Neural cell (in vitro differentiated cells): ENCODE data around the gene FAM13B. TPM values are rescaled to one million over a fixed set of nuclear protein-coding genes. Genes with fewer than 3 reads are reported as not detected.
"Not testable (repeated sequence)": the region's sequence is repeated elsewhere in the genome, so short reads cannot be mapped to it uniquely, and the experiment has no call there.

Experiments used
- H2AFZ ChIP-seq: fragments of 200-600, 300-800 bp; sonication (generic), shearing (Covaris generic); 2 replicates; pipeline ENCODE4 v1.6.0; 2014; ENCODE audit warnings: low read depth, mild to moderate bottlenecking, antibody characterized with exemption, low read length, moderate library complexity
- H3F3A ChIP-seq: fragments of 200-600 bp; shearing (Covaris generic); 2 replicates; pipeline ENCODE4 v1.6.1; 2016; ENCODE audit warnings: mild to moderate bottlenecking, moderate library complexity, mixed read lengths, antibody characterized with exemption, low read length; ENCODE audit not compliant: insufficient read depth, poor library complexity, severe bottlenecking
- H3K27ac ChIP-seq: fragments of 200-600, 300-800 bp; sonication (generic), shearing (Covaris generic); 2 replicates; pipeline ENCODE4 v1.5.1; 2014; ENCODE audit warnings: mild to moderate bottlenecking, low read length, moderate library complexity
- H3K27me3 ChIP-seq: fragments of 300-800, 200-600 bp; sonication (generic), shearing (Covaris generic); 2 replicates; pipeline ENCODE4 v1.6.0; 2014; ENCODE audit warnings: mild to moderate bottlenecking, low read depth, low read length, moderate library complexity; ENCODE audit not compliant: insufficient read depth
- H3K36me3 ChIP-seq: fragments of 300-800, 200-600 bp; sonication (generic), shearing (Covaris generic); 2 replicates; pipeline ENCODE4 v1.5.1; 2014; ENCODE audit warnings: mild to moderate bottlenecking, antibody characterized with exemption, low read length, moderate library complexity; ENCODE audit not compliant: insufficient read depth
- H3K4me2 ChIP-seq: fragments of 300-800, 200-600 bp; sonication (generic), shearing (Covaris generic); 2 replicates; pipeline ENCODE4 v1.6.0; 2014; ENCODE audit warnings: mild to moderate bottlenecking, low read length
- H3K4me3 ChIP-seq: fragments of 300-800, 200-600 bp; sonication (generic), shearing (Covaris generic); 2 replicates; pipeline ENCODE4 v1.5.1; 2014; ENCODE audit warnings: mild to moderate bottlenecking, low read length, moderate library complexity
- H3K79me2 ChIP-seq: fragments of 200-600 bp; shearing (Covaris generic); replicated peaks from 2 replicates; pipeline ENCODE4 v1.6.0; 2014; ENCODE audit warnings: mild to moderate bottlenecking, low read length, moderate library complexity; ENCODE audit not compliant: insufficient read depth
- H3K9ac ChIP-seq: fragments of 300-800, 200-600 bp; sonication (generic), shearing (Covaris generic); 2 replicates; pipeline ENCODE4 v1.6.1; 2016; ENCODE audit warnings: mild to moderate bottlenecking, low read length, mixed read lengths
- H3K9me2 ChIP-seq: fragments of 200-600 bp; shearing (Covaris generic); 2 replicates; pipeline ENCODE4 v1.6.1; 2016; ENCODE audit warnings: mild to moderate bottlenecking, low read length, mixed read lengths; ENCODE audit not compliant: insufficient read depth
- H3K9me3 ChIP-seq: fragments of 200-600, 300-800 bp; sonication (generic), shearing (Covaris generic); 2 replicates; pipeline ENCODE4 v1.6.1; 2016; ENCODE audit warnings: mild to moderate bottlenecking, mixed run types, low read length, moderate library complexity, mixed read lengths
- H4K20me1 ChIP-seq: fragments of 200-600 bp; shearing (Covaris generic); 2 replicates; pipeline ENCODE4 v1.6.1; 2016; ENCODE audit warnings: mild to moderate bottlenecking, mixed run types; ENCODE audit not compliant: insufficient read depth
- EP300 ChIP-seq: fragments of 450-650 bp; conservative IDR thresholded peaks from 2 replicates; pipeline ENCODE4 v1.6.1; 2014; ENCODE audit warnings: antibody characterized with exemption, mild to moderate bottlenecking, moderate library complexity; ENCODE audit not compliant: poor library complexity, severe bottlenecking
- MXI1 ChIP-seq: fragments of 450-650 bp; conservative IDR thresholded peaks from 2 replicates; pipeline ENCODE4 v1.6.1; 2014; ENCODE audit warnings: antibody characterized with exemption, mild to moderate bottlenecking; ENCODE audit not compliant: poor library complexity, severe bottlenecking
- RAD21 ChIP-seq: fragments of 450-650 bp; conservative IDR thresholded peaks from 2 replicates; pipeline ENCODE4 v1.6.1; 2014; ENCODE audit warnings: antibody characterized with exemption, mild to moderate bottlenecking, moderate library complexity
- SMC3 ChIP-seq: fragments of 450-650 bp; conservative IDR thresholded peaks from 2 replicates; pipeline ENCODE4 v1.6.1; 2014; ENCODE audit warnings: antibody characterized with exemption, mild to moderate bottlenecking, moderate library complexity; ENCODE audit not compliant: poor library complexity
- TAF1 ChIP-seq: IDR thresholded peaks from 2 replicates; pipeline ENCODE4 v1.6.1; 2012; ENCODE audit warnings: low read depth
- polyA plus RNA-seq: library from polyadenylated mRNA; depleted of rRNA; stranded (reverse); fragments of >200 nt; gene quantifications from 2 replicates; pipeline ENCODE4 v1.2.3, GENCODE V29; 2014
- TF ChIP-seq, protein P1 (sequence below): fragments of 450-650 bp; IDR thresholded peaks from 2 replicates; pipeline ENCODE4 v1.5.1; 2014; ENCODE audit warnings: antibody characterized with exemption, mild to moderate bottlenecking, moderate library complexity; ENCODE audit not compliant: poor library complexity, severe bottlenecking

The FAM13B gene
- polyA plus RNA-seq, 1 donor from 2014 or later: 61.6 TPM

DNA sequence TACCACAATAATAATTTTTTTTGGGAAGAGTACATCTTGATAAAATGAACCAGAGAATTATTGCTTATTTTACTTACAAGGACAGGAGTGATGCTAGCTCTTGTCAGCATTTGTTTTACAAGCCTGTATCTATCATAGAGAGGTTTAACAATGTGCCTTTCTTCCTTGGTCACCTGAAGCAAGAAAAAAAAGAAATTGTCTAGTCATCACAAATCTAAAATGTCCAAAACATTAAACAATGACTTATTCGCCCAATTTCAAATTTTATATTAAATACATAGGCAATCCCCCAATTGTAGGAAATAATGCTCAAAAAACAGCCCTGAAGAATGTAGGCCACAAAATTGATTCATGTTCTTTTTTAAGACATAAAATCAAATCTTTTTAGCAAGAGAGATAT, 87.1 kb downstream of the FAM13B start:
- Histone ChIP-seq H3K4me2 (no peak overlapping the region), H4K20me1 (no peaks in the 10 kb centered on the region), H3K79me2 (no peaks in the 10 kb centered on the region), H3K27me3 (no peaks in the 10 kb centered on the region), H2AFZ (no peak overlapping the region), H3K36me3 (peaks cover 14% of the 10 kb centered on the region), H3K9ac (no peak overlapping the region), H3K27ac (no peak overlapping the region), H3F3A (no peaks in the 10 kb centered on the region), H3K9me2 (no peaks in the 10 kb centered on the region), H3K9me3 (no peaks in the 10 kb centered on the region), H3K4me3 (no peak overlapping the region)
- no peak for TF ChIP-seq TAF1
- TF ChIP-seq, protein P1, sequence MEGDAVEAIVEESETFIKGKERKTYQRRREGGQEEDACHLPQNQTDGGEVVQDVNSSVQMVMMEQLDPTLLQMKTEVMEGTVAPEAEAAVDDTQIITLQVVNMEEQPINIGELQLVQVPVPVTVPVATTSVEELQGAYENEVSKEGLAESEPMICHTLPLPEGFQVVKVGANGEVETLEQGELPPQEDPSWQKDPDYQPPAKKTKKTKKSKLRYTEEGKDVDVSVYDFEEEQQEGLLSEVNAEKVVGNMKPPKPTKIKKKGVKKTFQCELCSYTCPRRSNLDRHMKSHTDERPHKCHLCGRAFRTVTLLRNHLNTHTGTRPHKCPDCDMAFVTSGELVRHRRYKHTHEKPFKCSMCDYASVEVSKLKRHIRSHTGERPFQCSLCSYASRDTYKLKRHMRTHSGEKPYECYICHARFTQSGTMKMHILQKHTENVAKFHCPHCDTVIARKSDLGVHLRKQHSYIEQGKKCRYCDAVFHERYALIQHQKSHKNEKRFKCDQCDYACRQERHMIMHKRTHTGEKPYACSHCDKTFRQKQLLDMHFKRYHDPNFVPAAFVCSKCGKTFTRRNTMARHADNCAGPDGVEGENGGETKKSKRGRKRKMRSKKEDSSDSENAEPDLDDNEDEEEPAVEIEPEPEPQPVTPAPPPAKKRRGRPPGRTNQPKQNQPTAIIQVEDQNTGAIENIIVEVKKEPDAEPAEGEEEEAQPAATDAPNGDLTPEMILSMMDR: no peak

DNA sequence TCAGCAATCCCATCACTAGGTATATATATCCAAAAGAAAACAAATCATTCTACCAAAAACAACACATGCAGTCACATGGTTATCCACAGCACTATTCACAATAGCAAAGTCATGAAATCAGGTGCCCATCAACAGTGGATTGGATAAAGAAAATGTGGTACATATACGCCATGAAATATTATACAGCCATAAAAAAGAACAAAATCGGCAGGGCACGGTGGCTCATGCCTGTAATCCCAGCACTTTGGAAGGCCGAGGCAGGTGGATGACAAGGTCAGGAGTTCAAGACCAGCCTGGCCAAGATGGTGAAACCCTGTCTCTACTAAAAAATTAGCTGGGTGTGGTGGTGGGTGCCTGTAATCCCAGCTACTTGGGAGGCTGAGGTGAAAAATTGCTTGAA, 88.6 kb downstream of the FAM13B start:
- peaks cover 20% of the 10 kb centered on the region for H3K36me3 ChIP-seq
- not testable (repeated sequence) for H4K20me1 ChIP-seq, H3K27me3 ChIP-seq, H3K79me2 ChIP-seq, H2AFZ ChIP-seq, H3F3A ChIP-seq, H3K27ac ChIP-seq, H3K9me3 ChIP-seq, H3K9me2 ChIP-seq, H3K4me2 ChIP-seq, H3K4me3 ChIP-seq, H3K9ac ChIP-seq

DNA sequence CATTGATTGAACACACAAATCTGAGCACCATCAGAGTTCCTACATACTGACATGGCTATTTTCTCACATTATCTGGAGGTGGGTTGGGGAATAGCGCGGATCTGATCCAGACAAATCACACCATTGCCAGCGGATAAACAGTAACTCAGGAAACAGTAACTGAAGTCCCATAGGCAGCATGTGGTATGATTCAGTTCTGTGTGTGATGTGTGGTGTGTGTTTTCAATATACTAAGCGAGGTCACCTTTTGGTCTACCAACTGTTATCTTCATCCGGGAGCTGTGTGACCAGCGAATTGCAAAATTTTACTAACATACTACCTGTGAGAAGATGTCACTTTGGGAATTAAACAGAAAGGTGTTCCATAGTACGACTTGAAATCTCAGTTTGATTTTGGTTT, 93.5 kb downstream of the FAM13B start:
- Histone ChIP-seq H3F3A (no peaks in the 10 kb centered on the region), H4K20me1 (no peaks in the 10 kb centered on the region), H3K36me3 (peaks cover 16% of the 10 kb centered on the region), H2AFZ (no peak overlapping the region), H3K9me2 (no peaks in the 10 kb centered on the region), H3K27me3 (no peaks in the 10 kb centered on the region), H3K27ac (no peak overlapping the region), H3K9me3 (no peaks in the 10 kb centered on the region), H3K9ac (no peak overlapping the region), H3K4me3 (no peak overlapping the region), H3K4me2 (no peak overlapping the region), H3K79me2 (no peaks in the 10 kb centered on the region)
- TF ChIP-seq TAF1 (no peak), SMC3 (no peak), MXI1 (no peak), RAD21 (no peak), EP300 (no peak)
- TF ChIP-seq, protein P1: no peak

- H3K4me3 ChIP-seq: no peak overlapping the region
- H3K9me3 ChIP-seq: no peaks in the 10 kb centered on the region
- H2AFZ ChIP-seq: no peak overlapping the region
- H3K27me3 ChIP-seq: no peaks in the 10 kb centered on the region
- H3K4me2 ChIP-seq: no peak overlapping the region
- H3K36me3 ChIP-seq: peaks cover 16% of the 10 kb centered on the region
- H3K9me2 ChIP-seq: no peaks in the 10 kb centered on the region
- H3K27ac ChIP-seq: no peak overlapping the region
- no peak for TF ChIP-seq RAD21
- no peaks in the 10 kb centered on the region for H4K20me1 ChIP-seq
- no peak overlapping the region for H3K9ac ChIP-seq
- H3K79me2 ChIP-seq: no peaks in the 10 kb centered on the region
- no peaks in the 10 kb centered on the region for H3F3A ChIP-seq
These were observed 94.1 kb downstream of the FAM13B start for GRCh38 chr5:137938751-137939143.
